Mucosa of stomach (tissue), 1 donor: Measurements from ENCODE around the gene DAPP1.

Experiments used
- H3K27me3 ChIP-seq: one replicate; pipeline ENCODE4 v1.7.0; 2013; ENCODE audit warnings: mild to moderate bottlenecking, low read length; ENCODE audit not compliant: control insufficient read depth, insufficient read depth
- H3K36me3 ChIP-seq: one replicate; pipeline ENCODE4 v1.7.0; 2013; ENCODE audit warnings: low read length; ENCODE audit not compliant: control insufficient read depth, insufficient read depth
- H3K4me1 ChIP-seq: one replicate; pipeline ENCODE4 v1.7.0; 2013; ENCODE audit warnings: mild to moderate bottlenecking, low read length; ENCODE audit not compliant: control insufficient read depth, insufficient read depth
- H3K4me3 ChIP-seq: one replicate; pipeline ENCODE4 v1.7.0; 2013; ENCODE audit warnings: low read length
- H3K9ac ChIP-seq: one replicate; pipeline ENCODE4 v1.7.0; 2013; ENCODE audit warnings: mild to moderate bottlenecking, low read length, moderate library complexity
- H3K9me3 ChIP-seq: one replicate; pipeline ENCODE4 v1.7.0; 2013; ENCODE audit warnings: mild to moderate bottlenecking, low read length, moderate library complexity; ENCODE audit not compliant: control insufficient read depth
- donor health status: Pancreatic carcinoma.

Gene DAPP1

GRCh38 chr4:99860521-99860920 lies 43.9 kb downstream of the DAPP1 start:
- Histone ChIP-seq H3K9ac (no peak overlapping the region), H3K4me1 (no peaks in the 10 kb centered on the region), H3K36me3 (no peaks in the 10 kb centered on the region), H3K9me3 (no peaks in the 10 kb centered on the region), H3K4me3 (no peak overlapping the region), H3K27me3 (no peaks in the 10 kb centered on the region)

- Histone ChIP-seq H3K4me1 (no peaks in the 10 kb centered on the region), H3K36me3 (no peaks in the 10 kb centered on the region), H3K27me3 (no peaks in the 10 kb centered on the region), H3K4me3 (no peak overlapping the region), H3K9ac (no peak overlapping the region), H3K9me3 (no peaks in the 10 kb centered on the region)
These were observed 44.7 kb downstream of the DAPP1 start for GRCh38 chr4:99861120-99861905.

- Histone ChIP-seq H3K36me3 (no peaks in the 10 kb centered on the region), H3K9ac (no peak overlapping the region), H3K27me3 (no peaks in the 10 kb centered on the region), H3K9me3 (no peaks in the 10 kb centered on the region), H3K4me1 (no peaks in the 10 kb centered on the region), H3K4me3 (no peak overlapping the region)
These were observed 47.2 kb downstream of the DAPP1 start for GRCh38 chr4:99863804-99864203.

GRCh38 chr4:99868126-99868596 lies 51.5 kb downstream of the DAPP1 start:
- no peaks in the 10 kb centered on the region for H3K27me3 ChIP-seq

GRCh38 chr4:99872570-99872969 lies 55.9 kb downstream of the DAPP1 start:
- Histone ChIP-seq H3K27me3 (no peaks in the 10 kb centered on the region), H3K4me1 (no peaks in the 10 kb centered on the region), H3K9ac (no peak overlapping the region), H3K4me3 (no peak overlapping the region), H3K9me3 (no peaks in the 10 kb centered on the region), H3K36me3 (no peaks in the 10 kb centered on the region)

More at GRCh38 chr4:99868126-99868596, 51.5 kb downstream of the DAPP1 start:
- H3K4me3 ChIP-seq, result no peak overlapping the region
- no peaks in the 10 kb centered on the region for H3K9me3 ChIP-seq
- no peaks in the 10 kb centered on the region for H3K4me1 ChIP-seq
- no peaks in the 10 kb centered on the region for H3K36me3 ChIP-seq
- H3K9ac ChIP-seq, result no peak overlapping the region

- H3K9me3 ChIP-seq, result no peaks in the 10 kb centered on the region
- no peak overlapping the region for H3K9ac ChIP-seq
- H3K4me3 ChIP-seq, result no peak overlapping the region
- H3K4me1 ChIP-seq, result no peaks in the 10 kb centered on the region
- no peaks in the 10 kb centered on the region for H3K36me3 ChIP-seq
- H3K27me3 ChIP-seq, result no peaks in the 10 kb centered on the region
These were observed 58.4 kb downstream of the DAPP1 start for GRCh38 chr4:99875071-99875470.

GRCh38 chr4:99876946-99877345 lies 60.3 kb downstream of the DAPP1 start:
- Histone ChIP-seq H3K4me1 (no peaks in the 10 kb centered on the region), H3K27me3 (no peaks in the 10 kb centered on the region), H3K9me3 (no peaks in the 10 kb centered on the region), H3K4me3 (no peak overlapping the region), H3K36me3 (no peaks in the 10 kb centered on the region), H3K9ac (no peak overlapping the region)

- Histone ChIP-seq H3K4me3 (no peak overlapping the region), H3K9me3 (no peaks in the 10 kb centered on the region), H3K27me3 (no peaks in the 10 kb centered on the region), H3K9ac (no peak overlapping the region), H3K36me3 (no peaks in the 10 kb centered on the region), H3K4me1 (no peaks in the 10 kb centered on the region)
These were observed 62.0 kb downstream of the DAPP1 start for GRCh38 chr4:99878604-99879003.

- Histone ChIP-seq H3K36me3 (no peaks in the 10 kb centered on the region), H3K27me3 (no peaks in the 10 kb centered on the region)
These were observed 62.8 kb downstream of the DAPP1 start for GRCh38 chr4:99879458-99879857.

GRCh38 chr4:99885063-99885664 lies 68.5 kb downstream of the DAPP1 start:
- H3K4me1 ChIP-seq, result no peaks in the 10 kb centered on the region
- H3K4me3 ChIP-seq, result no peak overlapping the region
- H3K27me3 ChIP-seq, result no peaks in the 10 kb centered on the region
- no peak overlapping the region for H3K9ac ChIP-seq
- H3K9me3 ChIP-seq, result no peaks in the 10 kb centered on the region
- H3K36me3 ChIP-seq, result no peaks in the 10 kb centered on the region

More at GRCh38 chr4:99879458-99879857, 62.8 kb downstream of the DAPP1 start:
- Histone ChIP-seq H3K9ac (no peak overlapping the region), H3K9me3 (no peaks in the 10 kb centered on the region), H3K4me3 (no peak overlapping the region), H3K4me1 (no peaks in the 10 kb centered on the region)

GRCh38 chr4:99885687-99886086 lies 69.1 kb downstream of the DAPP1 start:
- H3K36me3 ChIP-seq, result no peaks in the 10 kb centered on the region
- H3K4me3 ChIP-seq, result no peak overlapping the region
- H3K27me3 ChIP-seq, result no peaks in the 10 kb centered on the region
- H3K9me3 ChIP-seq, result no peaks in the 10 kb centered on the region
- no peak overlapping the region for H3K9ac ChIP-seq
- no peaks in the 10 kb centered on the region for H3K4me1 ChIP-seq

GRCh38 chr4:99886146-99886545 lies 69.5 kb downstream of the DAPP1 start:
- Histone ChIP-seq H3K27me3 (no peaks in the 10 kb centered on the region), H3K4me1 (no peaks in the 10 kb centered on the region), H3K4me3 (no peak overlapping the region), H3K36me3 (no peaks in the 10 kb centered on the region), H3K9ac (no peak overlapping the region), H3K9me3 (no peaks in the 10 kb centered on the region)
